HEK293 (cell line): ENCODE results near the gene TCF7L1.

Experiments used
- CTCF ChIA-PET: fragments of 350-600 bp; formaldehyde crosslinking; extraction: SDS; loops from one replicate; lab custom pipeline; 2021; ENCODE audit warnings: antibody characterized with exemption; lab: Yijun Ruan, JAX
- POLR2A ChIA-PET: fragments of 300-600 bp; formaldehyde crosslinking; extraction: SDS; loops from one replicate; lab custom pipeline; 2020; ENCODE audit warnings: antibody characterized with exemption, inconsistent platforms; lab: Yijun Ruan, JAX
- H3K27ac ChIP-seq: fragments of 200-500 bp; sonication (Bioruptor generic); 2 replicates; pipeline ENCODE4 v1.5.1; 2014; ENCODE audit warnings: low read depth, low read length, control low read depth, inconsistent platforms; ENCODE audit errors: extremely low read depth
- H3K36me3 ChIP-seq, 2 experiments: fragments of 200-500 bp in 1 of 2; sonication (Bioruptor generic) in 1 of 2; 1 replicate in 1 of 2; 2 replicates in 1 of 2; pipeline ENCODE4 v1.5.1; 2014 to 2017; ENCODE audit warnings: inconsistent platforms in 2 of 2, low read length in 2 of 2; ENCODE audit not compliant: control insufficient read depth in 2 of 2, insufficient read depth in 1 of 2
- H3K4me1 ChIP-seq: fragments of 200-500 bp; sonication (Bioruptor generic); 2 replicates; pipeline ENCODE4 v1.5.1; 2014; ENCODE audit warnings: mild to moderate bottlenecking, low read length, inconsistent platforms; ENCODE audit not compliant: control insufficient read depth, insufficient read depth
- H3K4me3 ChIP-seq: 2 replicates; pipeline ENCODE4 v1.5.1; 2011; ENCODE audit warnings: low read depth, mild to moderate bottlenecking, control low read depth, low read length, moderate library complexity
- H3K9me3 ChIP-seq: fragments of 200-500 bp; sonication (Bioruptor generic); 2 replicates; pipeline ENCODE4 v1.5.1; 2014; ENCODE audit warnings: low read depth, low read length, inconsistent platforms; ENCODE audit not compliant: control insufficient read depth, insufficient read depth
- FEZF1 ChIP-seq: fragments of 450-650 bp; formaldehyde crosslinking; IDR thresholded peaks from 2 replicates; pipeline ENCODE4 v1.5.1; 2016; ENCODE audit warnings: missing biosample characterization, missing genetic modification characterization
- GFI1B ChIP-seq: fragments of 450-650 bp; formaldehyde crosslinking; IDR thresholded peaks from 2 replicates; pipeline ENCODE4 v1.5.1; 2016; ENCODE audit warnings: missing biosample characterization, missing genetic modification characterization
- IKZF3 ChIP-seq: fragments of 450-650 bp; IDR thresholded peaks from 2 replicates; pipeline ENCODE4 v1.5.0; 2018; ENCODE audit warnings: missing biosample characterization, mild to moderate bottlenecking, missing genetic modification characterization, moderate library complexity
- SCRT1 ChIP-seq: fragments of 450-650 bp; formaldehyde crosslinking; IDR thresholded peaks from 2 replicates; pipeline ENCODE4 v1.5.1; 2016; ENCODE audit warnings: missing biosample characterization, missing genetic modification characterization, borderline replicate concordance
- SCRT2 ChIP-seq: fragments of 450-650 bp; formaldehyde crosslinking; IDR thresholded peaks from 2 replicates; pipeline ENCODE4 v1.5.1; 2016; ENCODE audit warnings: missing biosample characterization, missing genetic modification characterization
- YY2 ChIP-seq: fragments of 450-650 bp; formaldehyde crosslinking; IDR thresholded peaks from 2 replicates; pipeline ENCODE4 v1.5.1; 2016; ENCODE audit warnings: missing biosample characterization, missing genetic modification characterization
- ZFP37 ChIP-seq: fragments of 450-650 bp; formaldehyde crosslinking; IDR thresholded peaks from 2 replicates; pipeline ENCODE4 v1.5.1; 2016; ENCODE audit warnings: missing biosample characterization, missing genetic modification characterization
- ZFP41 ChIP-seq: fragments of 450-650 bp; formaldehyde crosslinking; IDR thresholded peaks from 2 replicates; pipeline ENCODE4 v1.5.1; 2016; ENCODE audit warnings: missing biosample characterization, missing genetic modification characterization, borderline replicate concordance
- ZNF10 ChIP-seq: fragments of 450-650 bp; formaldehyde crosslinking; IDR thresholded peaks from 2 replicates; pipeline ENCODE4 v1.5.1; 2017; ENCODE audit warnings: missing biosample characterization, missing genetic modification characterization
- ZNF175 ChIP-seq: fragments of 450-650 bp; formaldehyde crosslinking; IDR thresholded peaks from 2 replicates; pipeline ENCODE4 v1.5.1; 2016; ENCODE audit warnings: missing biosample characterization, missing genetic modification characterization
- ZNF19 ChIP-seq: fragments of 450-650 bp; formaldehyde crosslinking; IDR thresholded peaks from 2 replicates; pipeline ENCODE4; 2016; ENCODE audit warnings: missing biosample characterization, missing genetic modification characterization, low read depth
- ZNF23 ChIP-seq: fragments of 450-650 bp; formaldehyde crosslinking; IDR thresholded peaks from 2 replicates; pipeline ENCODE4 v1.5.1; 2016; ENCODE audit warnings: missing biosample characterization, missing genetic modification characterization, borderline replicate concordance
- ZNF302 ChIP-seq: fragments of 450-650 bp; formaldehyde crosslinking; IDR thresholded peaks from 2 replicates; pipeline ENCODE4 v1.5.1; 2016; ENCODE audit warnings: missing biosample characterization, missing genetic modification characterization, low read depth
- ZNF350 ChIP-seq: fragments of 450-650 bp; formaldehyde crosslinking; IDR thresholded peaks from 2 replicates; pipeline ENCODE4 v1.5.0; 2017; ENCODE audit warnings: missing biosample characterization, mild to moderate bottlenecking, missing genetic modification characterization
- ZNF433 ChIP-seq: fragments of 450-650 bp; formaldehyde crosslinking; IDR thresholded peaks from 2 replicates; pipeline ENCODE4 v1.5.1; 2016; ENCODE audit warnings: missing biosample characterization, missing genetic modification characterization, low read depth
- ZNF548 ChIP-seq: fragments of 450-650 bp; formaldehyde crosslinking; IDR thresholded peaks from 2 replicates; pipeline ENCODE4 v1.5.1; 2016; ENCODE audit warnings: missing biosample characterization, missing genetic modification characterization
- ZNF654 ChIP-seq: fragments of 450-650 bp; formaldehyde crosslinking; IDR thresholded peaks from 2 replicates; pipeline ENCODE4 v1.5.1; 2016; ENCODE audit warnings: low read depth, missing biosample characterization, missing genetic modification characterization
- ZNF670 ChIP-seq: fragments of 450-650 bp; formaldehyde crosslinking; IDR thresholded peaks from 2 replicates; pipeline ENCODE4 v1.5.1; 2016; ENCODE audit warnings: missing biosample characterization, missing genetic modification characterization, low read depth
- ZNF677 ChIP-seq: fragments of 450-650 bp; IDR thresholded peaks from 2 replicates; pipeline ENCODE4 v1.5.0; 2018; ENCODE audit warnings: missing biosample characterization, mild to moderate bottlenecking, missing genetic modification characterization, moderate library complexity
- ZNF701 ChIP-seq: fragments of 450-650 bp; formaldehyde crosslinking; IDR thresholded peaks from 2 replicates; pipeline ENCODE4 v1.5.1; 2016; ENCODE audit warnings: missing biosample characterization, missing genetic modification characterization
- ZNF76 ChIP-seq: fragments of 450-650 bp; formaldehyde crosslinking; IDR thresholded peaks from 2 replicates; pipeline ENCODE4; 2016; ENCODE audit warnings: low read depth, missing biosample characterization, missing genetic modification characterization, borderline replicate concordance
- ZNF791 ChIP-seq: fragments of 450-650 bp; formaldehyde crosslinking; IDR thresholded peaks from 2 replicates; pipeline ENCODE4 v1.5.1; 2016; ENCODE audit warnings: missing biosample characterization, missing genetic modification characterization
- ZNF830 ChIP-seq: fragments of 450-650 bp; IDR thresholded peaks from 2 replicates; pipeline ENCODE4 v1.5.0; 2018; ENCODE audit warnings: missing biosample characterization, missing genetic modification characterization, low read depth, mild to moderate bottlenecking, moderate library complexity
- ZNF843 ChIP-seq: fragments of 450-650 bp; formaldehyde crosslinking; IDR thresholded peaks from 2 replicates; pipeline ENCODE4 v1.5.1; 2016; ENCODE audit warnings: missing biosample characterization, missing genetic modification characterization
- ZSCAN16 ChIP-seq: fragments of 450-650 bp; formaldehyde crosslinking; IDR thresholded peaks from 2 replicates; pipeline ENCODE4 v1.5.1; 2016; ENCODE audit warnings: missing biosample characterization, missing genetic modification characterization
- TF ChIP-seq, protein P1 (sequence below): fragments of 450-650 bp; formaldehyde crosslinking; IDR thresholded peaks from 2 replicates; pipeline ENCODE4 v1.5.1; 2016; ENCODE audit warnings: missing biosample characterization, missing genetic modification characterization
- TF ChIP-seq, protein P2 (sequence below): fragments of 450-650 bp; formaldehyde crosslinking; IDR thresholded peaks from 2 replicates; pipeline ENCODE4 v1.5.1; 2016; ENCODE audit warnings: missing biosample characterization, missing genetic modification characterization

TCF7L1 gene

DNA sequence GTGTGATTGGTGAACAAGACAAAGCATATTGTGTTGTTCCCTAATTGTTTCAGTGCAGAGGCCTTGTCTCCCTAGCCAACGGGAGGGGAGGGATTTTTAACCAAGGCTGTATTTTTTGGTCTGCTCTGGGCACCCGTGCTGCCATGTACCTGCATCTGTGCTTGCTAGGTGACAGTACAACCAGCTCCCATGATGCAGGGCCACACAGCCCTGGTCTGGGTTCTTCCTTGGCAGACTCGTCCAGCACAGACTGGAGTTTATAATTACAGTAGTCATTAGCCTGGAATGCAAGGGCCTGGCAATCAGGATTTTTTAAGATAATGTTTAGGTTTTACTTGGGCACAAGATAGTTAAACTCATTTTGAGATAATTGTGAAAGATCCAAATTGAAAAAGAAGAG, 36.4 kb downstream of the TCF7L1 start:
- CTCF ChIA-PET: no interaction called here
- TF ChIP-seq ZNF433 (tag by site-specific recombination) (no peak), FEZF1 (tag by site-specific recombination) (no peak), GFI1B (tag by site-specific recombination) (no peak), ZNF19 (no peak), ZNF76 (tag by site-specific recombination) (no peak), SCRT2 (no peak), ZNF830 (tag by site-specific recombination) (no peak), ZNF701 (tag by site-specific recombination) (no peak), YY2 (tag by site-specific recombination) (no peak), ZNF302 (tag by site-specific recombination) (no peak), IKZF3 (tag by site-specific recombination) (no peak), SCRT1 (tag by site-specific recombination) (no peak), ZNF843 (no peak), ZSCAN16 (tag by site-specific recombination) (no peak), ZNF350 (tag by site-specific recombination) (no peak), ZNF677 (tag by site-specific recombination) (no peak), ZNF175 (no peak)
- TF ChIP-seq, protein P1, sequence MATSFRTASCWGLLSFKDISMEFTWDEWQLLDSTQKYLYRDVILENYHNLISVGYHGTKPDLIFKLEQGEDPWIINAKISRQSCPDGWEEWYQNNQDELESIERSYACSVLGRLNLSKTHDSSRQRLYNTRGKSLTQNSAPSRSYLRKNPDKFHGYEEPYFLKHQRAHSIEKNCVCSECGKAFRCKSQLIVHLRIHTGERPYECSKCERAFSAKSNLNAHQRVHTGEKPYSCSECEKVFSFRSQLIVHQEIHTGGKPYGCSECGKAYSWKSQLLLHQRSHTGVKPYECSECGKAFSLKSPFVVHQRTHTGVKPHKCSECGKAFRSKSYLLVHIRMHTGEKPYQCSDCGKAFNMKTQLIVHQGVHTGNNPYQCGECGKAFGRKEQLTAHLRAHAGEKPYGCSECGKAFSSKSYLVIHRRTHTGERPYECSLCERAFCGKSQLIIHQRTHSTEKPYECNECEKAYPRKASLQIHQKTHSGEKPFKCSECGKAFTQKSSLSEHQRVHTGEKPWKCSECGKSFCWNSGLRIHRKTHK: no peak
- TF ChIP-seq, protein P2, sequence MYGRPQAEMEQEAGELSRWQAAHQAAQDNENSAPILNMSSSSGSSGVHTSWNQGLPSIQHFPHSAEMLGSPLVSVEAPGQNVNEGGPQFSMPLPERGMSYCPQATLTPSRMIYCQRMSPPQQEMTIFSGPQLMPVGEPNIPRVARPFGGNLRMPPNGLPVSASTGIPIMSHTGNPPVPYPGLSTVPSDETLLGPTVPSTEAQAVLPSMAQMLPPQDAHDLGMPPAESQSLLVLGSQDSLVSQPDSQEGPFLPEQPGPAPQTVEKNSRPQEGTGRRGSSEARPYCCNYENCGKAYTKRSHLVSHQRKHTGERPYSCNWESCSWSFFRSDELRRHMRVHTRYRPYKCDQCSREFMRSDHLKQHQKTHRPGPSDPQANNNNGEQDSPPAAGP (tag by site-specific recombination): no peak
- no peaks in the 10 kb centered on the region for H3K36me3 ChIP-seq
- H3K4me1 ChIP-seq: no peaks in the 10 kb centered on the region
- no peaks in the 10 kb centered on the region for H3K9me3 ChIP-seq
- POLR2A ChIA-PET: no interaction called here
- no peak overlapping the region for H3K27ac ChIP-seq
- no peak overlapping the region for H3K4me3 ChIP-seq

GRCh38 chr2:85170938-85171475, 37.8 kb downstream of the TCF7L1 start:
- Histone ChIP-seq H3K4me1 (peaks cover 13% of the 10 kb centered on the region), H3K9me3 (no peaks in the 10 kb centered on the region), H3K4me3 (no peak overlapping the region), H3K36me3 (no peaks in the 10 kb centered on the region), H3K27ac (no peak overlapping the region)
- CTCF ChIA-PET: interaction anchor here (0.5 kb wide), 1 partner anchor 38 kb away, joined by 3 read pairs; no protein-coding TSS in a partner anchor
- TF ChIP-seq ZNF548 (tag by site-specific recombination) (no peak), ZFP41 (tag by site-specific recombination) (no peak), ZNF10 (tag by site-specific recombination) (no peak), ZNF654 (no peak), ZNF791 (no peak), ZFP37 (tag by site-specific recombination) (no peak), ZNF23 (tag by site-specific recombination) (no peak), ZNF670 (no peak)
- POLR2A ChIA-PET: no interaction called here
